Upper lobe of left lung (tissue), 4 donors: Measurements from ENCODE around the gene TSN.

Source experiments
- CTCF ChIP-seq, 6 experiments: fragments of 450-650 bp in 4 of 6; fragments of 200-600 bp in 2 of 6; sonication (generic) in 2 of 6; IDR thresholded peaks; one replicate each; pipeline ENCODE4 v1.5.1; 2016 to 2019; ENCODE audit warnings: antibody characterized with exemption in 6 of 6
- EP300 ChIP-seq, 4 donors: sonication (generic); formaldehyde crosslinking; IDR thresholded peaks; one replicate each; pipeline ENCODE4 v1.5.1; 2017; ENCODE audit warnings: antibody characterized with exemption in 4 of 4, control low read depth in 2 of 4
- POLR2A ChIP-seq, 4 donors: fragments of 450-650 bp; IDR thresholded peaks; one replicate each; pipeline ENCODE4 v1.5.1; 2016 to 2017; ENCODE audit warnings: antibody characterized with exemption in 4 of 4, mild to moderate bottlenecking in 2 of 4
- POLR2AphosphoS5 ChIP-seq, 2 donors: sonication (generic); formaldehyde crosslinking; IDR thresholded peaks; one replicate each; pipeline ENCODE4 v1.5.1; 2017; ENCODE audit warnings: antibody characterized with exemption in 2 of 2

GRCh38 chr2:121803503-121803902, 48.1 kb downstream of the TSN start:
- TF ChIP-seq CTCF (IDR thresholded peaks at IDR 0.05), result no peak
- TF ChIP-seq POLR2A (IDR thresholded peaks at IDR 0.05), result no peak
- TF ChIP-seq POLR2AphosphoS5 (IDR thresholded peaks at IDR 0.05), result no peak
- TF ChIP-seq EP300 (IDR thresholded peaks at IDR 0.05), result no peak
